Activated T-cell treated with anti-CD3 and anti-CD28 coated beads, Interleukin-2, amount 50 U/mL, for 4 hours (primary cell): ENCODE data around the gene PRKAR2A. TPM values are rescaled to one million over a fixed set of nuclear protein-coding genes. Genes with fewer than 3 reads are reported as not detected.
"Not testable (repeated sequence)": the region's sequence is repeated elsewhere in the genome, so short reads cannot be mapped to it uniquely, and the experiment has no call there.

Source experiments
- ATAC-seq, 2 donors: fragments of 200-7000 bp; cut with Tn5 transposase; one replicate each; pipeline ENCODE4 v1.10.0; 2021
- DNase-seq: peaks from one replicate; pipeline ENCODE4 v3.0.0-alpha.2; 2020
- H3K27me3 Mint-ChIP-seq: one replicate; pipeline ENCODE4 v1.8.0; 2021; ENCODE audit warnings: low read depth, mixed read lengths
- H3K36me3 Mint-ChIP-seq: one replicate; pipeline ENCODE4 v1.8.0; 2022; ENCODE audit warnings: mixed read lengths; ENCODE audit not compliant: insufficient read depth
- H3K4me1 Mint-ChIP-seq: one replicate; pipeline ENCODE4 v1.8.0; 2021; ENCODE audit warnings: low read depth, mixed read lengths
- H3K4me3 Mint-ChIP-seq: one replicate; pipeline ENCODE4 v1.8.0; 2021; ENCODE audit warnings: mild to moderate bottlenecking, moderate library complexity, mixed read lengths
- H3K9me3 Mint-ChIP-seq: one replicate; pipeline ENCODE4 v1.8.0; 2021; ENCODE audit warnings: mixed read lengths
- total RNA-seq, 3 donors: library from RNA; stranded (reverse); gene quantifications; one replicate each; pipeline ENCODE4 v1.2.1, GENCODE V29; 2021

Gene PRKAR2A
- total RNA-seq, 3 donors from 2014 or later, result 60.7 to 75.9 (median 70.7) TPM

DNA sequence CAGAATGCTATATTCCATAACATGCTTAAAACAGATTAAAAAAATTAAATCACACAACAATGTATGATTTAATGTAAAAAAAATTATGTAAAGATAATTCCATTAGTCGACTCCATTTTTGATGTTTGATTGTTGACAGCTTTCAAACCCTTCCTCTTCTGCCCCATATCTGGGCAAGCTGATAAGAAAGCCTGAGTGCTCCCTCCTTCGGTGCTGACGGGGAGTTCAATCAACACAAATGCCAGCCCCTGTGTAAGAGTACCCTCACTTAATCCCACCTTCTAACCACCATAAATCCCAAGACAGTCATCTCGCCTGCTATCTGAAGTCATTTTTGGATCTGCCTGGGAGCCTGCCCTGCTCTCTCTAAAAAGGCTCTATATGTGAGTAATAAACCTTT, 70.8 kb downstream of the PRKAR2A start:
- no peak for DNase-seq
- Mint-ChIP-seq H3K4me1 (no peaks in the 10 kb centered on the region), H3K4me3 (no peak overlapping the region), H3K36me3 (peaks cover 15% of the 10 kb centered on the region), H3K27me3 (no peaks in the 10 kb centered on the region), H3K9me3 (no peaks in the 10 kb centered on the region)
- ATAC-seq, result no peak

DNA sequence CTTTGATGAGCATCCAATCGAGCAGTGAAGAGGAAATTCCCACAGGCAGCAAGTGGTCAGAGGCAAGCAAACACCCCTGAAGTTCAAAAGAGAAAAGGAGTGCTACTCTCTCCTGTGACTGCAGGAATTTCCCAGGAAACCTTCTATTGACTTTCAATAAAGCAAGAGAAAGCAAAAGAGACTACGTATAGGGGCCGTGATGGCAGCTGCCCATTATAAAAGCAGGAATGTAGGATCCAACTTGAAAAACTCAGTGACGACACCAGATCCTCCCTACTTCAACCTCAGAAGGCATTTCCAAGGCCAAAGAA, 77.5 kb downstream of the PRKAR2A start:
- Mint-ChIP-seq H3K27me3 (no peaks in the 10 kb centered on the region), H3K9me3 (no peaks in the 10 kb centered on the region), H3K36me3 (peaks cover 24% of the 10 kb centered on the region), H3K4me1 (no peaks in the 10 kb centered on the region), H3K4me3 (no peak overlapping the region)
- DNase-seq, result no peak
- no peak for ATAC-seq

GRCh38 chr3:48765376-48765775, 82.3 kb downstream of the PRKAR2A start:
- Mint-ChIP-seq H3K4me3 (no peak overlapping the region), H3K4me1 (no peaks in the 10 kb centered on the region), H3K27me3 (no peaks in the 10 kb centered on the region), H3K9me3 (no peaks in the 10 kb centered on the region), H3K36me3 (peaks cover 27% of the 10 kb centered on the region)
- no peak for DNase-seq
- ATAC-seq, result no peak

DNA sequence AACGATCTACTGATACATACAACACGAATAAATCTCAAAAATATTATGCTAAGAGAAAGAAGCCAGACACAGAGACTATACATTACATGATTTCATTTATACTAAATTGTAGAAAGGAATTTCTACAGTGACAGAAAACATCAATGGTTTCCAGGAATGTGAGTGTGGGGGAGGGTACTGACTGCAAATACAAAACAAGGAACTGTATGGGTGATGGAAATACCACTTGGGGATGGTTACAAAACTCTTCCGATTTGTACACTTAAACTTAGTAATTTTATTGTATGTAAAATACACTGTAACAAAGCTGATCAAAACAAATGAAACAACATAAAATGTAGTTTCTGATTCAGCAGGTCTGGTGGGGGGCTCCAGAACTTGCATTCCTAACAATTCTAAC, 84.9 kb downstream of the PRKAR2A start:
- H3K4me1 Mint-ChIP-seq, result no peaks in the 10 kb centered on the region
- ATAC-seq, result no peak
- H3K4me3 Mint-ChIP-seq, result no peak overlapping the region
- H3K27me3 Mint-ChIP-seq, result no peaks in the 10 kb centered on the region
- H3K9me3 Mint-ChIP-seq, result no peaks in the 10 kb centered on the region
- no peak for DNase-seq
- peaks cover 32% of the 10 kb centered on the region for H3K36me3 Mint-ChIP-seq

- H3K9me3 Mint-ChIP-seq, H3K27me3 Mint-ChIP-seq, DNase-seq, H3K4me3 Mint-ChIP-seq, H3K4me1 Mint-ChIP-seq, ATAC-seq: not testable (repeated sequence)
- peaks cover 36% of the 10 kb centered on the region for H3K36me3 Mint-ChIP-seq
Observed at GRCh38 chr3:48759991-48760540, 87.6 kb downstream of the PRKAR2A start.

DNA sequence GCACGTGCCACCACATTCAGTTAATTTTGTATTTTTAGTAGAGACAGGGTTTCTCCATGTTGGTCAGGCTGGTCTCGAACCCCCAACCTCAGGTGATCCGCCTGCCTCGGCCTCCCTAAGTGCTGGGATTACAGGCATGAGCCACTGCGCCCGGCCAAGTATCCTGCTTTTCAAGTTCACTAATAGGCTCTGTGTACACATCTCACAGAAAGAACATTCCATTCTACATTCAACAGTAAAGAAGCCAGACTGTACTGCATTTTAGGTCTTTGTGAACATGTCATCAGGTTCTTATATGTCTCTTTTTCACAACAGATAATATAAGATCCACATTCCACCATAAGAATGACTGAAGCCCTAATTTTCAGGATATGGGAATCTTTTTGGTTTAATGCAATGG, 88.1 kb downstream of the PRKAR2A start:
- ATAC-seq, H3K4me1 Mint-ChIP-seq, H3K27me3 Mint-ChIP-seq, H3K4me3 Mint-ChIP-seq, DNase-seq, H3K9me3 Mint-ChIP-seq: not testable (repeated sequence)
- H3K36me3 Mint-ChIP-seq, result peaks cover 34% of the 10 kb centered on the region

GRCh38 chr3:48759071-48759470, 88.6 kb downstream of the PRKAR2A start:
- Mint-ChIP-seq H3K36me3 (peaks cover 31% of the 10 kb centered on the region), H3K9me3 (no peaks in the 10 kb centered on the region), H3K27me3 (no peaks in the 10 kb centered on the region), H3K4me3 (no peak overlapping the region), H3K4me1 (no peaks in the 10 kb centered on the region)
- DNase-seq (no peak), ATAC-seq (no peak)

GRCh38 chr3:48756640-48757039, 91.0 kb downstream of the PRKAR2A start:
- DNase-seq, result no peak

GRCh38 chr3:48750856-48751255, 96.8 kb downstream of the PRKAR2A start:
- Mint-ChIP-seq H3K4me1 (no peaks in the 10 kb centered on the region), H3K4me3 (no peak overlapping the region), H3K9me3 (no peaks in the 10 kb centered on the region), H3K36me3 (peaks cover 13% of the 10 kb centered on the region), H3K27me3 (no peaks in the 10 kb centered on the region)
- ATAC-seq (no peak), DNase-seq (no peak)

More at GRCh38 chr3:48756640-48757039, 91.0 kb downstream of the PRKAR2A start:
- H3K9me3 Mint-ChIP-seq, result no peaks in the 10 kb centered on the region
- peak in 1 of 2 donors; percentile 37 for ATAC-seq
- no peaks in the 10 kb centered on the region for H3K27me3 Mint-ChIP-seq
- H3K4me1 Mint-ChIP-seq, result no peaks in the 10 kb centered on the region
- H3K4me3 Mint-ChIP-seq, result no peak overlapping the region
- peaks cover 21% of the 10 kb centered on the region for H3K36me3 Mint-ChIP-seq

DNA sequence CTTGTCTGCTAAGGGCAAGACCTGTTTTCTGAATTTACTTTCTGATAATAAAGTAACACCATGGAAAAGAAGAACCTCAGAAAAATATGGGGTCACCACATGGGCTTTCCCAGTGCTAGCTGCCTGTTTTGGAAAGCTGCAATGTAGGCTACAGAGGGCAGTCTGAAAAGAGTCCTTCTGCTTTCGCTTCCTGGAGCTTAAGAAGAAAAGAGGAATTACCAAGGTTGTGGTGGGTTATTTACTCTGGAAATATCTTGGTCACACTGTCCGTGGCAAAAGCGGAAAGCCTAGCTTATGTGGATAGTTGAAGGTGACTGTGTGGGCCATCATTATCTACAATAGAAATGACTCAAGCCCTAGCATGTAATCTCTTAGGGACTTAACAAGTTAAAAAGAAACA, 98.9 kb downstream of the PRKAR2A start:
- Mint-ChIP-seq H3K9me3 (no peaks in the 10 kb centered on the region), H3K4me3 (no peak overlapping the region), H3K4me1 (no peaks in the 10 kb centered on the region), H3K27me3 (no peaks in the 10 kb centered on the region), H3K36me3 (peaks cover 18% of the 10 kb centered on the region)
- ATAC-seq (no peak), DNase-seq (no peak)

DNA sequence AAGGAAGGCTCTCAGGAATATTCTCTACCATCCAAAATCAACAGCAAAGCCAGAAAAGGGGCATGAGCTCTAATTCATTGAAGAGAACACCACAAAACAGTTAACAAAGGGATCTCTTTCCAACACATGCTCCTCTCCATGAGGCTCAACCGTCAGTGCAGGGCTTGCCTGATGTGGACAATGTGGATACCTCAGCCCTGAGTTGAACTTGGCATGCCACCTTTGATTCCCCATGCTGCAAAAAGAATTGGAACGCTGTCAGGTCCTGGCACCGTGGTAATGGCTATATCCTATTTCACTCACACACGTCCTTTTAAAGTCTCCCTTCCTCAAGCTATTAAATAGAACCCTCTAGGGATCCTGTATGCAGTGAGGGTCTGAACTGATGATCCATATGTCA, 100.0 kb downstream of the PRKAR2A start:
- H3K4me3 Mint-ChIP-seq, result no peak overlapping the region
- no peaks in the 10 kb centered on the region for H3K9me3 Mint-ChIP-seq
- no peak for ATAC-seq
- no peaks in the 10 kb centered on the region for H3K4me1 Mint-ChIP-seq
- H3K36me3 Mint-ChIP-seq, result peaks cover 18% of the 10 kb centered on the region
- no peak for DNase-seq
- H3K27me3 Mint-ChIP-seq, result no peaks in the 10 kb centered on the region

- Mint-ChIP-seq H3K36me3 (peaks cover 18% of the 10 kb centered on the region), H3K4me1 (no peaks in the 10 kb centered on the region), H3K27me3 (no peaks in the 10 kb centered on the region), H3K4me3 (no peak overlapping the region), H3K9me3 (no peaks in the 10 kb centered on the region)
- ATAC-seq, result no peak
- DNase-seq, result no peak
Observed at GRCh38 chr3:48747015-48747615, 100.6 kb downstream of the PRKAR2A start.

- no peak overlapping the region for H3K4me3 Mint-ChIP-seq
- no peak for DNase-seq
- no peaks in the 10 kb centered on the region for H3K9me3 Mint-ChIP-seq
Observed at GRCh38 chr3:48743773-48744172, 103.9 kb downstream of the PRKAR2A start.

DNA sequence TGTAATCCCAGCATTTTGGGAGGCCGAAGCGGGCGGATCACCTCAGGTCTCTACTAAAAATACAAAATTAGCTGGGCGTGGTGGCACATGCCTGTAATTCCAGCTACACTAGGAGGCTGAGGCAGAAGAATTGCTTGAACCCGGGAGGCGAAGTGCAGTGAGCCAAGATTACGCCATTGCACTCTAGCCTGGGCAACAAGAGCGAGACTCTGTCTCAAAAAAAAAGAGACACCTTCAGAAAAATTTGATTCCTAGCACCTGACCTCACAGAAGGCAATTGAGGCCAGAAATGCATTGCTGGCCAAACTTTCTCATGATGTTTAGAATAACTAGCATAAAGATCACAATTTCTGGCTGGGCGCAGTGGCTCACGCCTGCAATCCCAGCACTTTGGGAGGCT, 106.4 kb downstream of the PRKAR2A start:
- not testable (repeated sequence) for H3K36me3 Mint-ChIP-seq, H3K27me3 Mint-ChIP-seq, H3K4me3 Mint-ChIP-seq, H3K4me1 Mint-ChIP-seq, ATAC-seq, DNase-seq, H3K9me3 Mint-ChIP-seq

More at GRCh38 chr3:48743773-48744172, 103.9 kb downstream of the PRKAR2A start:
- peaks cover 10% of the 10 kb centered on the region for H3K36me3 Mint-ChIP-seq
- no peak for ATAC-seq
- no peaks in the 10 kb centered on the region for H3K27me3 Mint-ChIP-seq
- no peaks in the 10 kb centered on the region for H3K4me1 Mint-ChIP-seq

GRCh38 chr3:48739955-48740823, 107.5 kb downstream of the PRKAR2A start:
- no peak overlapping the region for H3K4me3 Mint-ChIP-seq
- ATAC-seq (peak; percentile 92 to 95), DNase-seq (peak; percentile 36)
- H3K4me1 Mint-ChIP-seq, result no peaks in the 10 kb centered on the region
- no peaks in the 10 kb centered on the region for H3K27me3 Mint-ChIP-seq
- H3K9me3 Mint-ChIP-seq, result no peaks in the 10 kb centered on the region
- H3K36me3 Mint-ChIP-seq, result no peaks in the 10 kb centered on the region
